SKM-1 treated with dmso at 0.1 percent for 144 hours (cell line): ENCODE results near the gene SULT4A1.

Experiments
- DNase-seq: peaks from one replicate; lab custom pipeline; 2025; ENCODE audit not compliant: unreplicated experiment; lab: John Stamatoyannopoulos, UW

The SULT4A1 gene

DNA sequence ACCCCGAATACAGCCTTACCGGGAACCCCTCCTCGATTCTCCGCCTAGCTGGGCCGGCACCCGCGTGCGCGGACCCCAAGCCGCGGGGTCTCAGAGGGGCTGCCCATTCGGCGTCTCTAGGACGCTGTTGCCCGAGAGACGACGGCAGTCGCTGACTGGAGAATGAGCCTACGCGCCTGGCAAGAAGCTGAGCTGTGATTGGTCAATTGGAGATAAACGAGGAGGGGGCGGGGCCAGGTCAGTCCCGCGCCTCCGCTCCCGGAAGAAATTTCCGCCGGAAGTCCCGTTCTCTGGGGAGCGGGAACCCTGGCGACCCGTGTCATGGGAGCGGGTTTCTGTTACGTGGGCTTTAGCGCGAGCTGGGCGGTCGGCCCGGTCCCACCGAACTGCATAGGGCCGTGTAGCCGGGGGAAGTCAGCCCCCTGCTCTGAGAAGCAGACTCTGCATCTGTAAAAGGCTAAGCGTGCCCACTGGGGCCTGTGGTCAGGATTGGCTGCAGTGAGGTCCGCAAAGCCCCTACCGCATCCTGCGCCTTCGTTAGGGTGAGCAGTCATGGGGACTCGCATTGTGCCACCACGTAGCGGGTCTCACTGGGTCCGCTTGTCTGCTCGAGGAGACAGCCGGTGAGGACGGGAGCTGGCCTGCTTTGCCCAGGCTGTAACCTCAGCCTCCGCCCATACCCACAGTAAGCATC is 50.0 kb downstream of the SULT4A1 start, which contains the start of gene EFCAB6:
EFCAB6 (minus strand) TSS at position 157 of the 694 bp plus-strand sequence. CDS start 29,987 bp downstream, outside the sequence.
- DNase-seq: peak; percentile 48

- no peak for DNase-seq
These were observed 50.5 kb downstream of the SULT4A1 start for GRCh38 chr22:43811777-43812148.

DNA sequence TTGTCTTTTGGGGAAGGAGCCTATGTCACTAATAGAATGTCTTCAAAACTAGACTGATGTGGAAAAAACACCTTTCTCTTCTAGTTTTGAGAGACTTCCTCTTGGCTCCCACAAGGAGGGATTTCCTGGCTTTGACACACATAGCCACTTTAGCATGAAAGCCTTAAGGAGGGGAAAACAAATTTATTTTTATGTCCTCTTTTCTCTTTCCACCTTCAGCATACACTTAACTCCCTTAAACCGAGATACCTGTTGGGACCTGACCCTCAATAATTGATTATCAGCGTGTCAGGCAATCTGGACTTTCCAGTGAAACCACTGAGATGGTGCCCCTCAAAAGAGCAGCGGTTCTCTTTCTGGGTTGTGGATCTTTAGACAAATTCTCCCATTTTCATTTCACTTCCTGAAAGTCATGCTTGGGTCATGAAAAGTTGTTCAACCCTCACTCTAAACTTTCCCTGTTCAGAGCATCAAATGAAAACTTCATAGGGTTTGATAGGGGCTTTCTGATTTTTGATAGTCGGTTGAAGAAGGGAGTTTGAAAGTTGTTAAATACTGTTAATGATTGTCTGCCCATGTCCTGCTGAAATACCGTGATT is 59.3 kb downstream of the SULT4A1 start:
- no peak for DNase-seq

- DNase-seq: no peak
These were observed 61.3 kb downstream of the SULT4A1 start for GRCh38 chr22:43800970-43801369.

DNA sequence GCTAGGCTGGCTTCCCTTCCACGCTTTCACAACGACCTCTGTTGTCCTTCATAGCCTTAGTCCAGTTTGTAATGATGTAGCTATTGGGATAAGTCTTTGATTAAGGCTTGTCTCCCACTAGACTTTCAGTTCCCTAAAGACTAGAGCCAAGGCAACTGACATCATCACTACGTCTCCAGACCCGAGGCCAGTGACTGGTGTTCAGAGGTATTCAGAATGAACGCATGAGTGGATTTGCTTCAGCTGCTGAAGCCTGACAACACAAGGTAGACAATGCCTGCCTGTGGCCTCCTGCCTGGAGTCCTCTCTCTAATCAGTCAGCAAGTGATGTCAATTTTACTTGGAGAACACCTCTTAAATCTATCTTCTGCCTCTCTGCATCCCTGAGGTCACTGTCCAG is 63.8 kb downstream of the SULT4A1 start:
- no peak for DNase-seq

DNA sequence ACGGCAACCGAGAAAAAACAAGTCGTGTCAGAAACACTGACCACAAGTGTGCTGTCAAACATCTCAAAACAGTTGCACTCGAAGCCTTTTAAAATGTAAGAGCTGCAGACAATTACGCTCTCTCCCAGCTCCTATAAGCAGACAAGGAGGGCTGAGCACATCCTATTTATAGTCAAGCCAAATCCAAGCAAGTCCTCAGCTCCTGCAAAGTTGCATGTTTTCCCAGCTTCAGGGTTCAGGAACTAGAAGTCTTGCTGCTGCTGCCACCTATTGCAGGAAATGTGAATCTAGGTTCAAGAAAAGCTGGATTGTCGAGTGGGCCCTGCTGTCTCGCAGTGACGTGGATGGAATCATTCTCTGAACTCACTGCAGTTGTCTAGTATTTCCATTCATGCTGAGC is 65.7 kb downstream of the SULT4A1 start:
- DNase-seq: no peak

DNA sequence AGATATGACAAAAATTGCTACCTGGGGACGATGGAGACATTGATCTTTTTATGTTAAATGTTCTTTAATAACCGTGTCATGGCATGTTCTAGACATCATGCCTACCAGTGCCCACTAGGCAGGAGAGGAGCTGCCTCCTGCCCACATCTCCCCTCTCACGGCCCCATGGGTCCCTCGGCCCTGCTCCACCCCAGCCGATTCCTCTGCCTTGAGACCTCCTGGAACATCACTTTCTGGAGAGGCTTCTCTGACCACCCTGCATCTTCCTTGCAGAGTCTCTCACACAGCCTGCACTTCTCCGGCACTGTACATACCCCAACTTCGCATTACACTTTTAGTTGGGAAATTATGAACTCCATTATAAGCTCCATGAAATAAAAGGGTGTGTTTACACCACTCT is 67.0 kb downstream of the SULT4A1 start:
- DNase-seq: no peak

- DNase-seq: no peak
These were observed 69.4 kb downstream of the SULT4A1 start for GRCh38 chr22:43792905-43793304.

- no peak for DNase-seq
These were observed 72.9 kb downstream of the SULT4A1 start for GRCh38 chr22:43789452-43789851.

DNA sequence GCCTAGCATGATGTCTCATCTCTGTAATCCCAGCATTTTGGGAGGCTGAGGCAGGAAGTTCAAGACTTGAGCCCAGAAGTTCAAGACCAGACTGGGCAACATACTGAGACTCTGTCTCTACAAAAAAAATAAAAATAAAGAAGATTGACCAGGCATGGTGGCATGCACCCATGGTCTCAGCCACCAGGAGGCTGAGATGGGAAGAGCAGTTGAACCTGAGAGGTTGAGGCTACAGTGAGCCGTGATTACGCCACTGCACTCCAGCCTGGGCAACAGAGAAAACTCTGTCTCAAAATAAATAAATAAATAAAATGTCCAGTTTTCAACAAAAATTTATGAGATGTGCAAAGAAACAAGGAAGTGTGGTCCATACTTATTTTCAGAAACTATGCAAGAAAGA is 78.5 kb downstream of the SULT4A1 start:
- no peak for DNase-seq

DNA sequence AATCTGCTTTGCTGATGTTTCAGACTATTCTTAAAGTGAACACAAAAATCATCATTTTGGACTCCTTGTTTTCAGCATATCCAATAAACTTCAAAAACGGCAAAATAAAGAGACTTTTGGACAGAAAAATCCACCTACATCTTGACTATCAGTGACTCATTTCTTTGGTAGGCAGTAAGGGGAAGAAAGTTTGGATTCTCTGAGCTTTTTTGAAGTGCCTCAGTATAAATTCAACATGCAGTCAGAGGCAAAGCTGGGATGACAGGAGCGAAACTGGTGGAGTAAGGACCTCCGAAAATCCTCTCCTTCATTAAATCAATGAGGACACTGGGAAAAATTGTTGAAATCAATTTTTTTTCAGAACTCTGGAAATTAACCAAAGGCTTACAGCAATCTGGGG is 79.9 kb downstream of the SULT4A1 start:
- no peak for DNase-seq

DNA sequence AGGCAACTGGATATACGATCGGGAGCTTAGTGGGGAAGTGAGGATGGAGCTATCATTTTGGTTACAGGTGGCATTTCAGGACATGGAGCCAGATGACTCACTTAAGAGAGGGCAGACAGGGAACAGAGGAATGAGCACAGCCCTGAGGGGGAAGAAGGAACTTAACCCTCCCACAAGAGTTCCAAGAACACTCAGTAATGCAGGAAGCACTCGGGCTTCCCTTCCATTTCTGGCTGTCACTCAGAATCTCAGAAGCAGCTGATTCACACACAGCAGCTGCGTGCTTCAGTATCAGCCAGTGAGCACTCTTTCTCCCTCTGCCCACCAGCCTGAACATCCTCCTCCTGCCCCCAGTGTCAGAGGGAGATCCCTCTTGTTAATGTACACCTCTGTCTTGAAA is 85.0 kb downstream of the SULT4A1 start:
- no peak for DNase-seq

GRCh38 chr22:43776081-43776670 is 86.1 kb downstream of the SULT4A1 start:
- DNase-seq: no peak
